Osteocyte (in vitro differentiated cells): ENCODE measurements around the gene FAM118B. TPM values are rescaled to one million over a fixed set of nuclear protein-coding genes. Genes with fewer than 3 reads are reported as not detected.

Experiments used
- DNase-seq: peaks from one replicate; pipeline ENCODE4 v3.0.0; 2021; ENCODE audit warnings: mixed read lengths; ENCODE audit not compliant: unreplicated experiment; ENCODE audit errors: extremely low spot score
- H3K27ac Mint-ChIP-seq: one replicate; pipeline ENCODE4 v1.8.0; 2021; ENCODE audit warnings: mild to moderate bottlenecking, mixed read lengths; ENCODE audit not compliant: unreplicated experiment
- H3K27me3 Mint-ChIP-seq: one replicate; pipeline ENCODE4 v1.8.0; 2021; ENCODE audit warnings: mixed read lengths; ENCODE audit not compliant: unreplicated experiment
- H3K36me3 Mint-ChIP-seq: one replicate; pipeline ENCODE4 v1.8.0; 2021; ENCODE audit warnings: mixed read lengths; ENCODE audit not compliant: unreplicated experiment
- H3K4me1 Mint-ChIP-seq: one replicate; pipeline ENCODE4 v1.8.0; 2021; ENCODE audit warnings: mixed read lengths; ENCODE audit not compliant: unreplicated experiment
- H3K4me3 Mint-ChIP-seq: one replicate; pipeline ENCODE4 v1.8.0; 2021; ENCODE audit warnings: mild to moderate bottlenecking, moderate library complexity, mixed read lengths; ENCODE audit not compliant: unreplicated experiment
- H3K9me3 Mint-ChIP-seq: one replicate; pipeline ENCODE4 v1.8.0; 2021; ENCODE audit warnings: mixed read lengths; ENCODE audit not compliant: unreplicated experiment
- total RNA-seq: library from RNA; stranded (reverse); gene quantifications from 2 replicates; pipeline ENCODE4 v1.2.1, GENCODE V29; 2021
- TF ChIP-seq, protein P1 (sequence below): fragments of 200-600 bp; sonication (generic); IDR thresholded peaks from 2 replicates; pipeline ENCODE4 v1.5.0; 2021; ENCODE audit warnings: antibody characterized with exemption, mild to moderate bottlenecking, moderate library complexity

Gene FAM118B
- total RNA-seq, 1 donor from 2014 or later: 23.3 TPM

GRCh38 chr11:126195119-126195518 is 16.5 kb upstream of the FAM118B start:
- Mint-ChIP-seq H3K36me3 (peaks cover 40% of the 10 kb centered on the region), H3K4me3 (no peak overlapping the region), H3K4me1 (no peaks in the 10 kb centered on the region), H3K27ac (no peak overlapping the region), H3K9me3 (no peaks in the 10 kb centered on the region), H3K27me3 (no peaks in the 10 kb centered on the region)
- TF ChIP-seq, protein P1, sequence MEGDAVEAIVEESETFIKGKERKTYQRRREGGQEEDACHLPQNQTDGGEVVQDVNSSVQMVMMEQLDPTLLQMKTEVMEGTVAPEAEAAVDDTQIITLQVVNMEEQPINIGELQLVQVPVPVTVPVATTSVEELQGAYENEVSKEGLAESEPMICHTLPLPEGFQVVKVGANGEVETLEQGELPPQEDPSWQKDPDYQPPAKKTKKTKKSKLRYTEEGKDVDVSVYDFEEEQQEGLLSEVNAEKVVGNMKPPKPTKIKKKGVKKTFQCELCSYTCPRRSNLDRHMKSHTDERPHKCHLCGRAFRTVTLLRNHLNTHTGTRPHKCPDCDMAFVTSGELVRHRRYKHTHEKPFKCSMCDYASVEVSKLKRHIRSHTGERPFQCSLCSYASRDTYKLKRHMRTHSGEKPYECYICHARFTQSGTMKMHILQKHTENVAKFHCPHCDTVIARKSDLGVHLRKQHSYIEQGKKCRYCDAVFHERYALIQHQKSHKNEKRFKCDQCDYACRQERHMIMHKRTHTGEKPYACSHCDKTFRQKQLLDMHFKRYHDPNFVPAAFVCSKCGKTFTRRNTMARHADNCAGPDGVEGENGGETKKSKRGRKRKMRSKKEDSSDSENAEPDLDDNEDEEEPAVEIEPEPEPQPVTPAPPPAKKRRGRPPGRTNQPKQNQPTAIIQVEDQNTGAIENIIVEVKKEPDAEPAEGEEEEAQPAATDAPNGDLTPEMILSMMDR: no peak
- DNase-seq: no peak

- no peaks in the 10 kb centered on the region for H3K27me3 Mint-ChIP-seq
- H3K36me3 Mint-ChIP-seq: peaks cover 45% of the 10 kb centered on the region
- H3K9me3 Mint-ChIP-seq: no peaks in the 10 kb centered on the region
- TF ChIP-seq, protein P1: no peak
- no peaks in the 10 kb centered on the region for H3K4me1 Mint-ChIP-seq
- H3K27ac Mint-ChIP-seq: no peak overlapping the region
- H3K4me3 Mint-ChIP-seq: no peak overlapping the region
- DNase-seq: peak; percentile 51
Measured at GRCh38 chr11:126197277-126197939, 14.2 kb upstream of the FAM118B start.

DNA sequence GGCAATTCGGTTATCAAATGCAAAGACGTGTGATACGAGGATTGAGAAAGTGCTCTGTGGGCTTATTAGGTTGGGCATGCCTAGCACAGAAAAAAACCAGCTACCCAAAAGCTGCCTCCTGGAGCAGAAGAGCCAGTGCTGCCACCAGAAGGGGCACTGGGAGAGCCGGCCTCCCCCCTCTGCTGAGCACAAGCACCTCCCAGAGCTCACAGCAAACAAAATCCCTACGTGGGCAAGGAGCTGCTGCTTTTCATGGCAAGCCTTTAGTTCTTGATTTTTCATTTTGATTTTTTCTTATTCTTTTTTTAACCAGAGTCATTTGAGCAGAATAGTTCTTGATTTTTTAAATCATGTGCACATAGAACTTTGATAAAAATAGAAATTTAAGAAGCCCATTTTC is 12.9 kb upstream of the FAM118B start:
- H3K9me3 Mint-ChIP-seq: no peaks in the 10 kb centered on the region
- H3K4me3 Mint-ChIP-seq: no peak overlapping the region
- H3K36me3 Mint-ChIP-seq: peaks cover 45% of the 10 kb centered on the region
- no peak for DNase-seq
- H3K27ac Mint-ChIP-seq: no peak overlapping the region
- TF ChIP-seq, protein P1: no peak
- H3K4me1 Mint-ChIP-seq: no peaks in the 10 kb centered on the region
- no peaks in the 10 kb centered on the region for H3K27me3 Mint-ChIP-seq

GRCh38 chr11:126202646-126203359 is 8.8 kb upstream of the FAM118B start:
- no peaks in the 10 kb centered on the region for H3K4me1 Mint-ChIP-seq
- no peaks in the 10 kb centered on the region for H3K9me3 Mint-ChIP-seq
- no peak overlapping the region for H3K27ac Mint-ChIP-seq
- no peak overlapping the region for H3K4me3 Mint-ChIP-seq
- peaks cover 46% of the 10 kb centered on the region for H3K36me3 Mint-ChIP-seq
- no peak for DNase-seq
- TF ChIP-seq, protein P1: no peak
- H3K27me3 Mint-ChIP-seq: no peaks in the 10 kb centered on the region

GRCh38 chr11:126205359-126205758 is 6.2 kb upstream of the FAM118B start:
- TF ChIP-seq, protein P1: no peak
- H3K27ac Mint-ChIP-seq: no peak overlapping the region
- H3K9me3 Mint-ChIP-seq: no peaks in the 10 kb centered on the region
- H3K4me3 Mint-ChIP-seq: no peak overlapping the region
- no peaks in the 10 kb centered on the region for H3K27me3 Mint-ChIP-seq
- peaks cover 40% of the 10 kb centered on the region for H3K36me3 Mint-ChIP-seq
- H3K4me1 Mint-ChIP-seq: peaks cover under 1% of the 10 kb centered on the region
- peak; percentile 60 for DNase-seq
